ENCODE results near the gene DQX1. TPM values are rescaled to one million over a fixed set of nuclear protein-coding genes. Genes with fewer than 3 reads are reported as not detected.

The DQX1 gene
- total and polyA plus RNA-seq, 9 donors = 0.04 to 1.3 (median 0.20) TPM; not detected in 1

GRCh38 chr2:74532222-74532621 is 6.2 kb upstream of the DQX1 start:
- peak; percentile 65 for DNase-seq
- Histone ChIP-seq H3K4me3 (ENCODE audit: low read length) (no peak overlapping the region), H3K36me3 (ENCODE audit: control insufficient read depth, insufficient read depth, low read length) (peaks cover 36% of the 10 kb centered on the region), H3K27ac (ENCODE audit: low read length) (no peak overlapping the region), H3K27me3 (ENCODE audit: control insufficient read depth, insufficient read depth, low read length) (no peaks in the 10 kb centered on the region), H3K9me3 (replicated peaks; ENCODE audit: control insufficient read depth, low read depth, low read length) (no peaks in the 10 kb centered on the region), H3K4me1 (ENCODE audit: control insufficient read depth, insufficient read depth, low read length) (peaks cover 25% of the 10 kb centered on the region)

DNA sequence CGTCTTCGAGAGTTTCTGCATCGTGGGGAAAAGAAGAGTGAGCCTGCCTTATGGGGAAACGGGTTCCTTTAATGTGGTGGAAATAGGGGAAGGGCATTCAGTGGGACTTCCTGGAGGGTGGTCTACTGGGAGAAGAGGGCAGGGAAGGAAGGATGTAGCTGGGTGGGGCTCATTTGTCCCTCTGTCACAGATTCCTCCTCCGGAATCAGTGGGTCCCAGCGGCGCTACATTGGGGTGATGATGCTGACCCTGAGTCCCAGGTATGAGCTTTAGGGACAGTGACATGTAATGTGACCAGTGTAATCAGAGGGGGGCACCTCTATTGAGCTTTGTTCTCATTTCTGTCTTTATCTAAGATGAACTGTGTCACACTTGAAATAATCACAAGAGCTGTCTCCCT is 5.6 kb upstream of the DQX1 start:
- H3K9me3 ChIP-seq (replicated peaks; ENCODE audit: control insufficient read depth, low read depth, low read length) = no peaks in the 10 kb centered on the region
- H3K27me3 ChIP-seq (ENCODE audit: control insufficient read depth, insufficient read depth, low read length) = no peaks in the 10 kb centered on the region
- peaks cover 41% of the 10 kb centered on the region for H3K36me3 ChIP-seq (ENCODE audit: control insufficient read depth, insufficient read depth, low read length)
- H3K4me1 ChIP-seq (ENCODE audit: control insufficient read depth, insufficient read depth, low read length) = peaks cover 25% of the 10 kb centered on the region
- H3K27ac ChIP-seq (ENCODE audit: low read length) = no peak overlapping the region
- WGBS (ENCODE audit: insufficient coverage) = 86% methylated on average over 7 of the region's 7 CpGs
- peak; percentile 7 for DNase-seq
- H3K4me3 ChIP-seq (ENCODE audit: low read length) = no peak overlapping the region

- DNase-seq = peak; percentile 62
- peak overlapping the region; percentile 96 for H3K27ac ChIP-seq (ENCODE audit: low read length)
- H3K4me1 ChIP-seq (ENCODE audit: control insufficient read depth, insufficient read depth, low read length) = peaks cover 25% of the 10 kb centered on the region
- WGBS (ENCODE audit: insufficient coverage) = under 1% methylated on average over 23 of the region's 54 CpGs
- H3K36me3 ChIP-seq (ENCODE audit: control insufficient read depth, insufficient read depth, low read length) = peaks cover 53% of the 10 kb centered on the region
- peak overlapping the region; percentile 99 for H3K4me3 ChIP-seq (ENCODE audit: low read length)
- H3K9me3 ChIP-seq (replicated peaks; ENCODE audit: control insufficient read depth, low read depth, low read length) = no peaks in the 10 kb centered on the region
- no peaks in the 10 kb centered on the region for H3K27me3 ChIP-seq (ENCODE audit: control insufficient read depth, insufficient read depth, low read length)
Measured at GRCh38 chr2:74530239-74531187, 4.5 kb upstream of the DQX1 start.

GRCh38 chr2:74529357-74530238 is 3.6 kb upstream of the DQX1 start, which contains the start of the genes AUP1 and HTRA2:
AUP1 (minus strand) TSS chr2:74529706; CDS start chr2:74529629, 77 bp downstream.
HTRA2 (plus strand) TSS chr2:74529933; CDS start chr2:74530007, 74 bp downstream.
- Histone ChIP-seq H3K27me3 (ENCODE audit: control insufficient read depth, insufficient read depth, low read length) (no peaks in the 10 kb centered on the region), H3K4me3 (ENCODE audit: low read length) (peak within 1 kb of the TSS; percentile 99), H3K27ac (ENCODE audit: low read length) (peak within 1 kb of the TSS; percentile 96), H3K9me3 (replicated peaks; ENCODE audit: control insufficient read depth, low read depth, low read length) (no peaks in the 10 kb centered on the region), H3K36me3 (ENCODE audit: control insufficient read depth, insufficient read depth, low read length) (peaks cover 56% of the 10 kb centered on the region), H3K4me1 (ENCODE audit: control insufficient read depth, insufficient read depth, low read length) (peaks cover 25% of the 10 kb centered on the region)
- under 1% methylated on average over 86 of the region's 87 CpGs for WGBS (ENCODE audit: insufficient coverage)
- DNase-seq = peak; percentile 100

DNA sequence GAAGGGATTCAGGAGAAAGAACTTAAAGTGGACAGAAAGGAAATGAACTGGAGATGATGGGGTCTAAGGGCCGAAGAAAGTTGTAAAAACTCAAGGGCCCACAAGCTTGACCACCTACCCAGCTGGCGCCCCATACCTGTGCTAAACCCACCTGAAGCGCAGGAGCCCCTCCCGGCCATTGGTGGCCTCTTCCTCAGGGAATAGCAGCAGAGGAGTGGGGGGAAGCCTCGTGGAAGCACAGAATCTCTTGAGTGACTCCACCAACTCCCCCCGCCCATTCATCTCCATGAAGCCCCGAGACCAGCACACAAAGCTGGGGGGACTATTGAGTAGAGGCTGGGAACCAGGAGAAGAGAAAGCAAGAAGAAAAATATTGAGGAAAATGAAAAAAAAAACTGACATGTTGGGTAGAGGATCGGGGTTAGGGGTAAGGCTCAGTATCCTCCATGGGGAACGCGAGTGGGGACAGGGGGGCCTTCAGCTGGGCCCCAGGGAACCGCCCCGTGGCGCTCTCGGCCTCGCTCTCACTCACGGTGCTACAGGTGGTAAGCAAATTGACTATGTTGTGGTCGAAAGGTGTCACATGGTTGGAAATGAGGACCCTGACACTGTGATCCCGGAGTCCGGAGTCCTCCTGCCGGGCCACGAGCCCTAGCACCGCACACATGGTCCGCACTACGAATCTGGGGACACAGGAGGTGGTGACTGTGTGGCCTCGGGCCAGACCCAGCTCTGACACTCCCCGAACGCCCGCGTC is 2.7 kb upstream of the DQX1 start:
- Histone ChIP-seq H3K36me3 (ENCODE audit: control insufficient read depth, insufficient read depth, low read length) (peaks cover 56% of the 10 kb centered on the region), H3K27me3 (ENCODE audit: control insufficient read depth, insufficient read depth, low read length) (no peaks in the 10 kb centered on the region), H3K4me3 (ENCODE audit: low read length) (peak overlapping the region; percentile 99), H3K9me3 (replicated peaks; ENCODE audit: control insufficient read depth, low read depth, low read length) (no peaks in the 10 kb centered on the region), H3K4me1 (ENCODE audit: control insufficient read depth, insufficient read depth, low read length) (peaks cover 25% of the 10 kb centered on the region), H3K27ac (ENCODE audit: low read length) (peak overlapping the region; percentile 96)
- WGBS (ENCODE audit: insufficient coverage) = 8% methylated on average over 24 of the region's 29 CpGs
- peak; percentile 16 for DNase-seq

- H3K4me3 ChIP-seq (ENCODE audit: low read length) = no peak overlapping the region
- peaks cover 25% of the 10 kb centered on the region for H3K4me1 ChIP-seq (ENCODE audit: control insufficient read depth, insufficient read depth, low read length)
- no peaks in the 10 kb centered on the region for H3K9me3 ChIP-seq (replicated peaks; ENCODE audit: control insufficient read depth, low read depth, low read length)
- no peak overlapping the region for H3K27ac ChIP-seq (ENCODE audit: low read length)
- peaks cover 49% of the 10 kb centered on the region for H3K36me3 ChIP-seq (ENCODE audit: control insufficient read depth, insufficient read depth, low read length)
- H3K27me3 ChIP-seq (ENCODE audit: control insufficient read depth, insufficient read depth, low read length) = peaks cover 3% of the 10 kb centered on the region
- DNase-seq = peak; percentile 5
- WGBS (ENCODE audit: insufficient coverage) = 80% methylated on average over 1 of the region's 9 CpGs
Measured at GRCh38 chr2:74527741-74528140, 1.7 kb upstream of the DQX1 start.

- Histone ChIP-seq H3K36me3 (ENCODE audit: control insufficient read depth, insufficient read depth, low read length) (peaks cover 43% of the 10 kb centered on the region), H3K27ac (ENCODE audit: low read length) (no peak overlapping the region), H3K9me3 (replicated peaks; ENCODE audit: control insufficient read depth, low read depth, low read length) (no peaks in the 10 kb centered on the region), H3K4me3 (ENCODE audit: low read length) (no peak overlapping the region), H3K27me3 (ENCODE audit: control insufficient read depth, insufficient read depth, low read length) (peaks cover 5% of the 10 kb centered on the region), H3K4me1 (ENCODE audit: control insufficient read depth, insufficient read depth, low read length) (peaks cover 25% of the 10 kb centered on the region)
- WGBS (ENCODE audit: insufficient coverage) = 100% methylated on average over 2 of the region's 11 CpGs
- no peak for DNase-seq
Measured at GRCh38 chr2:74526649-74527230, 709 bp upstream of the DQX1 start.

DNA sequence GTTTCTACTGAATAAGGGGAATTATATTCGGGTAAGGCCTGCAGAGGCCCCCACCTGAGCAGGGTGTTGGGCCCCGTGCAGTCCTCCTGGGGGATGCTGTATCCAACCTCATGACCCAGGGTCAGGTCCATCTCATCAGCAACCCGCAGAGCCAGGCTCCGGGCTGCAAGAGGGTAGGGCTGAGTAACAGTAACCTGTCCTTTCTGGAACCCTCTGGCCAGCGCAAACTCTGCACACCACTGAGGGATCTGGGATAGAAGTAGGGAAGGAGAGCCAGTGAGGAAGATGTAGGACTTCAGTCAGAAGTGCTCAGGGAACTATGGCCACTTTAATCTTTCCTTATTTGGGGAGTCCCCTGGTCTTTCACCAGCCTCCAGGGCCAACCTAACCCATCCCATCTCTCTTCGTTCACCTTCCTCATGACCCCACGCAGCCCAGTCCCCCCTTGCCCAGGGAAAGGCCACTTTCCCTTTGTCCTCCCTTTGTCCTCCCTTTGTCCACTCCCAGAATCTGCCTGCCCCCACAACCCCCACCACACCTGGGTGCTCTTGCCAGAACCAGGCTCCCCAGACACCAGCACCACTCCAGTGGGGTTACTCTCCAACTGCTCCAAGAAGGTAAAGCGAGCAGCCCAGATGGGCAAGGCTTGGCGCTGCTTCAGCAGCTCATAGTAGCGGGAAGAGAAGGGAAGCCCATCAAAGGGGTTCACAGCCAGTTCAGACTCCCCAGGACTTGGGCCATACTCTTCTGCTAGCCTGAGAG is 895 bp downstream of the DQX1 start:
- peaks cover 34% of the 10 kb centered on the region for H3K36me3 ChIP-seq (ENCODE audit: control insufficient read depth, insufficient read depth, low read length)
- peaks cover 14% of the 10 kb centered on the region for H3K27me3 ChIP-seq (ENCODE audit: control insufficient read depth, insufficient read depth, low read length)
- H3K27ac ChIP-seq (ENCODE audit: low read length) = no peak overlapping the region
- no peak overlapping the region for H3K4me3 ChIP-seq (ENCODE audit: low read length)
- no peak for DNase-seq
- no peaks in the 10 kb centered on the region for H3K9me3 ChIP-seq (replicated peaks; ENCODE audit: control insufficient read depth, low read depth, low read length)
- H3K4me1 ChIP-seq (ENCODE audit: control insufficient read depth, insufficient read depth, low read length) = peaks cover 12% of the 10 kb centered on the region
- 90% methylated on average over 6 of the region's 10 CpGs for WGBS (ENCODE audit: insufficient coverage)

GRCh38 chr2:74524005-74524404 is 2.0 kb downstream of the DQX1 start:
- Histone ChIP-seq H3K27ac (ENCODE audit: low read length) (no peak overlapping the region), H3K36me3 (ENCODE audit: control insufficient read depth, insufficient read depth, low read length) (peaks cover 34% of the 10 kb centered on the region), H3K27me3 (ENCODE audit: control insufficient read depth, insufficient read depth, low read length) (peaks cover 23% of the 10 kb centered on the region), H3K4me3 (ENCODE audit: low read length) (no peak overlapping the region), H3K4me1 (ENCODE audit: control insufficient read depth, insufficient read depth, low read length) (peaks cover 11% of the 10 kb centered on the region), H3K9me3 (replicated peaks; ENCODE audit: control insufficient read depth, low read depth, low read length) (no peaks in the 10 kb centered on the region)
- 79% methylated on average over 3 of the region's 9 CpGs for WGBS (ENCODE audit: insufficient coverage)
- no peak for DNase-seq
